ENCODE measurements around the gene PIK3C2G.

The PIK3C2G gene

GRCh38 chr12:18470251-18470650, 208.9 kb downstream of the PIK3C2G start (continued):
- no peak for TF ChIP-seq PATZ1 (CRISPR knock-in tag; IDR thresholded peaks at IDR 0.05; ENCODE audit: borderline replicate concordance)
- TF ChIP-seq ZFP30 (CRISPR knock-in tag; IDR thresholded peaks at IDR 0.05), result no peak
- TF ChIP-seq BACH2 (CRISPR knock-in tag; IDR thresholded peaks at IDR 0.05; ENCODE audit: borderline replicate concordance), result no peak

- no peak for ATAC-seq
- TF ChIP-seq CSRNP3 (CRISPR knock-in tag; IDR thresholded peaks at IDR 0.05), result no peak
- no peak for TF ChIP-seq RARB (CRISPR knock-in tag; IDR thresholded peaks at IDR 0.05)
Measured at GRCh38 chr12:18472304-18472703, 211.0 kb downstream of the PIK3C2G start.

GRCh38 chr12:18472806-18473205, 211.5 kb downstream of the PIK3C2G start:
- TF ChIP-seq TSHZ2 (CRISPR knock-in tag; IDR thresholded peaks at IDR 0.05), result no peak
- TF ChIP-seq BACH2 (CRISPR knock-in tag; IDR thresholded peaks at IDR 0.05; ENCODE audit: borderline replicate concordance), result no peak
- no peak for TF ChIP-seq ZNF565 (CRISPR knock-in tag; conservative IDR thresholded peaks at IDR 0.05; ENCODE audit: low read depth)
- no peak for TF ChIP-seq CSDC2 (CRISPR knock-in tag; IDR thresholded peaks at IDR 0.05)
- TF ChIP-seq OSR1 (CRISPR knock-in tag; IDR thresholded peaks at IDR 0.05), result no peak
- TF ChIP-seq ZNF70 (CRISPR knock-in tag; IDR thresholded peaks at IDR 0.05), result no peak
- no peak for TF ChIP-seq ZC3H10 (CRISPR knock-in tag; IDR thresholded peaks at IDR 0.05)
- TF ChIP-seq RARB (CRISPR knock-in tag; IDR thresholded peaks at IDR 0.05), result no peak
- TF ChIP-seq ZFP30 (CRISPR knock-in tag; IDR thresholded peaks at IDR 0.05), result no peak
- no peak for TF ChIP-seq TCF4 (CRISPR knock-in tag; IDR thresholded peaks at IDR 0.05; ENCODE audit: borderline replicate concordance)
- TF ChIP-seq SNAI2 (CRISPR knock-in tag; IDR thresholded peaks at IDR 0.05), result no peak
- no peak for TF ChIP-seq ISL1 (CRISPR knock-in tag; IDR thresholded peaks at IDR 0.05)
- ATAC-seq, result no peak

GRCh38 chr12:18476861-18477260, 215.5 kb downstream of the PIK3C2G start:
- no peak for ATAC-seq
- TF ChIP-seq PPARA (CRISPR knock-in tag; IDR thresholded peaks at IDR 0.05; ENCODE audit: borderline replicate concordance), result no peak
- TF ChIP-seq TSHZ2 (CRISPR knock-in tag; IDR thresholded peaks at IDR 0.05), result no peak
- no peak for TF ChIP-seq ZC3H10 (CRISPR knock-in tag; IDR thresholded peaks at IDR 0.05)
- no peak for TF ChIP-seq TOX (CRISPR knock-in tag; IDR thresholded peaks at IDR 0.05; ENCODE audit: borderline replicate concordance)
- no peak for TF ChIP-seq POU6F1 (CRISPR knock-in tag; IDR thresholded peaks at IDR 0.05; ENCODE audit: borderline replicate concordance, low read depth)
- TF ChIP-seq ZFP30 (CRISPR knock-in tag; IDR thresholded peaks at IDR 0.05), result no peak
- no peak for TF ChIP-seq ARNTL (CRISPR knock-in tag; IDR thresholded peaks at IDR 0.05; ENCODE audit: borderline replicate concordance, low read depth)
- no peak for TF ChIP-seq ZNF8 (CRISPR knock-in tag; IDR thresholded peaks at IDR 0.05)
- TF ChIP-seq ZNF565 (CRISPR knock-in tag; conservative IDR thresholded peaks at IDR 0.05; ENCODE audit: low read depth), result no peak
- TF ChIP-seq GLIS3 (CRISPR knock-in tag; IDR thresholded peaks at IDR 0.05), result no peak
- TF ChIP-seq TCF4 (CRISPR knock-in tag; IDR thresholded peaks at IDR 0.05; ENCODE audit: borderline replicate concordance), result no peak
- no peak for TF ChIP-seq PATZ1 (CRISPR knock-in tag; IDR thresholded peaks at IDR 0.05; ENCODE audit: borderline replicate concordance)
- TF ChIP-seq SNAI2 (CRISPR knock-in tag; IDR thresholded peaks at IDR 0.05), result no peak
- TF ChIP-seq ESRRG (CRISPR knock-in tag; IDR thresholded peaks at IDR 0.05), result no peak
- no peak for TF ChIP-seq CSRNP3 (CRISPR knock-in tag; IDR thresholded peaks at IDR 0.05)
- TF ChIP-seq OSR1 (CRISPR knock-in tag; IDR thresholded peaks at IDR 0.05), result no peak
- TF ChIP-seq BACH2 (CRISPR knock-in tag; IDR thresholded peaks at IDR 0.05; ENCODE audit: borderline replicate concordance), result no peak

All from SK-N-SH treated with all-trans-retinoic acid at 6 μM for 48 hours (cell line).